Neural cell (in vitro differentiated cells): ENCODE results near the gene TRPV3. TPM values are rescaled to one million over a fixed set of nuclear protein-coding genes. Genes with fewer than 3 reads are reported as not detected.

ENCODE experiments used
- H2AFZ ChIP-seq: fragments of 200-600, 300-800 bp; sonication (generic), shearing (Covaris generic); 2 replicates; pipeline ENCODE4 v1.6.0; 2014; ENCODE audit warnings: low read depth, mild to moderate bottlenecking, antibody characterized with exemption, low read length, moderate library complexity
- H3F3A ChIP-seq: fragments of 200-600 bp; shearing (Covaris generic); 2 replicates; pipeline ENCODE4 v1.6.1; 2016; ENCODE audit warnings: mild to moderate bottlenecking, moderate library complexity, mixed read lengths, antibody characterized with exemption, low read length; ENCODE audit not compliant: insufficient read depth, poor library complexity, severe bottlenecking
- H3K27ac ChIP-seq: fragments of 200-600, 300-800 bp; sonication (generic), shearing (Covaris generic); 2 replicates; pipeline ENCODE4 v1.5.1; 2014; ENCODE audit warnings: mild to moderate bottlenecking, low read length, moderate library complexity
- H3K27me3 ChIP-seq: fragments of 300-800, 200-600 bp; sonication (generic), shearing (Covaris generic); 2 replicates; pipeline ENCODE4 v1.6.0; 2014; ENCODE audit warnings: mild to moderate bottlenecking, low read depth, low read length, moderate library complexity; ENCODE audit not compliant: insufficient read depth
- H3K36me3 ChIP-seq: fragments of 300-800, 200-600 bp; sonication (generic), shearing (Covaris generic); 2 replicates; pipeline ENCODE4 v1.5.1; 2014; ENCODE audit warnings: mild to moderate bottlenecking, antibody characterized with exemption, low read length, moderate library complexity; ENCODE audit not compliant: insufficient read depth
- H3K4me2 ChIP-seq: fragments of 300-800, 200-600 bp; sonication (generic), shearing (Covaris generic); 2 replicates; pipeline ENCODE4 v1.6.0; 2014; ENCODE audit warnings: mild to moderate bottlenecking, low read length
- H3K4me3 ChIP-seq: fragments of 300-800, 200-600 bp; sonication (generic), shearing (Covaris generic); 2 replicates; pipeline ENCODE4 v1.5.1; 2014; ENCODE audit warnings: mild to moderate bottlenecking, low read length, moderate library complexity
- H3K79me2 ChIP-seq: fragments of 200-600 bp; shearing (Covaris generic); replicated peaks from 2 replicates; pipeline ENCODE4 v1.6.0; 2014; ENCODE audit warnings: mild to moderate bottlenecking, low read length, moderate library complexity; ENCODE audit not compliant: insufficient read depth
- H3K9ac ChIP-seq: fragments of 300-800, 200-600 bp; sonication (generic), shearing (Covaris generic); 2 replicates; pipeline ENCODE4 v1.6.1; 2016; ENCODE audit warnings: mild to moderate bottlenecking, low read length, mixed read lengths
- H3K9me2 ChIP-seq: fragments of 200-600 bp; shearing (Covaris generic); 2 replicates; pipeline ENCODE4 v1.6.1; 2016; ENCODE audit warnings: mild to moderate bottlenecking, low read length, mixed read lengths; ENCODE audit not compliant: insufficient read depth
- H3K9me3 ChIP-seq: fragments of 200-600, 300-800 bp; sonication (generic), shearing (Covaris generic); 2 replicates; pipeline ENCODE4 v1.6.1; 2016; ENCODE audit warnings: mild to moderate bottlenecking, mixed run types, low read length, moderate library complexity, mixed read lengths
- H4K20me1 ChIP-seq: fragments of 200-600 bp; shearing (Covaris generic); 2 replicates; pipeline ENCODE4 v1.6.1; 2016; ENCODE audit warnings: mild to moderate bottlenecking, mixed run types; ENCODE audit not compliant: insufficient read depth
- EP300 ChIP-seq: fragments of 450-650 bp; conservative IDR thresholded peaks from 2 replicates; pipeline ENCODE4 v1.6.1; 2014; ENCODE audit warnings: antibody characterized with exemption, mild to moderate bottlenecking, moderate library complexity; ENCODE audit not compliant: poor library complexity, severe bottlenecking
- EZH2 ChIP-seq: fragments of 200-600, 300-800 bp; shearing (Covaris generic), sonication (generic); IDR thresholded peaks from 2 replicates; pipeline ENCODE4 v1.6.1; 2014; ENCODE audit warnings: antibody characterized with exemption, low read length, borderline replicate concordance, mild to moderate bottlenecking; ENCODE audit not compliant: insufficient read depth, poor library complexity, severe bottlenecking
- MXI1 ChIP-seq: fragments of 450-650 bp; conservative IDR thresholded peaks from 2 replicates; pipeline ENCODE4 v1.6.1; 2014; ENCODE audit warnings: antibody characterized with exemption, mild to moderate bottlenecking; ENCODE audit not compliant: poor library complexity, severe bottlenecking
- POLR2AphosphoS5 ChIP-seq: IDR thresholded peaks from 2 replicates; pipeline ENCODE4 v1.6.1; 2012
- RAD21 ChIP-seq: fragments of 450-650 bp; conservative IDR thresholded peaks from 2 replicates; pipeline ENCODE4 v1.6.1; 2014; ENCODE audit warnings: antibody characterized with exemption, mild to moderate bottlenecking, moderate library complexity
- SMC3 ChIP-seq: fragments of 450-650 bp; conservative IDR thresholded peaks from 2 replicates; pipeline ENCODE4 v1.6.1; 2014; ENCODE audit warnings: antibody characterized with exemption, mild to moderate bottlenecking, moderate library complexity; ENCODE audit not compliant: poor library complexity
- TAF1 ChIP-seq: IDR thresholded peaks from 2 replicates; pipeline ENCODE4 v1.6.1; 2012; ENCODE audit warnings: low read depth
- polyA plus RNA-seq: library from polyadenylated mRNA; depleted of rRNA; stranded (reverse); fragments of >200 nt; gene quantifications from 2 replicates; pipeline ENCODE4 v1.2.3, GENCODE V29; 2014
- TF ChIP-seq, protein P1 (sequence below): fragments of 450-650 bp; IDR thresholded peaks from 2 replicates; pipeline ENCODE4 v1.5.1; 2014; ENCODE audit warnings: antibody characterized with exemption, mild to moderate bottlenecking, moderate library complexity; ENCODE audit not compliant: poor library complexity, severe bottlenecking
- TF ChIP-seq, protein P2 (sequence below): IDR thresholded peaks from 2 replicates; pipeline ENCODE4 v1.6.1; 2012; ENCODE audit warnings: borderline replicate concordance

TRPV3 gene
- polyA plus RNA-seq, 1 donor from 2014 or later = 0.19 TPM

DNA sequence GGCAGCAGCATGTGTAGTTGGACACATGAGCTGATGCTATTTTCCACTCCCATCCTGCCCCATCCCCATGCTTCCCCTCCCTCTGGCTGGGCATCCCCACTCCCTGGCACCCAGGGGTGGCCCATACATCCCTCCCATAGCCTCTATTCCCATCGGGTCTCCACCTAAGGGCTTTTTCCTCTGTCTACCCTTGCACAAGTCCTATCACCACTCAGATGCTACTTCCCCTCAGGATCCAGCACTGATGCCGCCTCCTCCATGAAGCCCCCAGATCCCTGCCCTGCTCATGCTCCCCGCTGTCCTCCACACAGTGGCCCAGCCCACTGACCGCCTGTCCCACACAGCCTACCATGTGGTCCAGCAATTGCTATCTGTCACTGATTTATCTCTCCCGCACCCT is 35.8 kb upstream of the TRPV3 start:
- TF ChIP-seq EP300 (no peak), MXI1 (no peak), POLR2AphosphoS5 (no peak), SMC3 (no peak), TAF1 (no peak), RAD21 (no peak), EZH2 (no peak)
- TF ChIP-seq, protein P1, sequence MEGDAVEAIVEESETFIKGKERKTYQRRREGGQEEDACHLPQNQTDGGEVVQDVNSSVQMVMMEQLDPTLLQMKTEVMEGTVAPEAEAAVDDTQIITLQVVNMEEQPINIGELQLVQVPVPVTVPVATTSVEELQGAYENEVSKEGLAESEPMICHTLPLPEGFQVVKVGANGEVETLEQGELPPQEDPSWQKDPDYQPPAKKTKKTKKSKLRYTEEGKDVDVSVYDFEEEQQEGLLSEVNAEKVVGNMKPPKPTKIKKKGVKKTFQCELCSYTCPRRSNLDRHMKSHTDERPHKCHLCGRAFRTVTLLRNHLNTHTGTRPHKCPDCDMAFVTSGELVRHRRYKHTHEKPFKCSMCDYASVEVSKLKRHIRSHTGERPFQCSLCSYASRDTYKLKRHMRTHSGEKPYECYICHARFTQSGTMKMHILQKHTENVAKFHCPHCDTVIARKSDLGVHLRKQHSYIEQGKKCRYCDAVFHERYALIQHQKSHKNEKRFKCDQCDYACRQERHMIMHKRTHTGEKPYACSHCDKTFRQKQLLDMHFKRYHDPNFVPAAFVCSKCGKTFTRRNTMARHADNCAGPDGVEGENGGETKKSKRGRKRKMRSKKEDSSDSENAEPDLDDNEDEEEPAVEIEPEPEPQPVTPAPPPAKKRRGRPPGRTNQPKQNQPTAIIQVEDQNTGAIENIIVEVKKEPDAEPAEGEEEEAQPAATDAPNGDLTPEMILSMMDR = no peak
- TF ChIP-seq, protein P2, sequence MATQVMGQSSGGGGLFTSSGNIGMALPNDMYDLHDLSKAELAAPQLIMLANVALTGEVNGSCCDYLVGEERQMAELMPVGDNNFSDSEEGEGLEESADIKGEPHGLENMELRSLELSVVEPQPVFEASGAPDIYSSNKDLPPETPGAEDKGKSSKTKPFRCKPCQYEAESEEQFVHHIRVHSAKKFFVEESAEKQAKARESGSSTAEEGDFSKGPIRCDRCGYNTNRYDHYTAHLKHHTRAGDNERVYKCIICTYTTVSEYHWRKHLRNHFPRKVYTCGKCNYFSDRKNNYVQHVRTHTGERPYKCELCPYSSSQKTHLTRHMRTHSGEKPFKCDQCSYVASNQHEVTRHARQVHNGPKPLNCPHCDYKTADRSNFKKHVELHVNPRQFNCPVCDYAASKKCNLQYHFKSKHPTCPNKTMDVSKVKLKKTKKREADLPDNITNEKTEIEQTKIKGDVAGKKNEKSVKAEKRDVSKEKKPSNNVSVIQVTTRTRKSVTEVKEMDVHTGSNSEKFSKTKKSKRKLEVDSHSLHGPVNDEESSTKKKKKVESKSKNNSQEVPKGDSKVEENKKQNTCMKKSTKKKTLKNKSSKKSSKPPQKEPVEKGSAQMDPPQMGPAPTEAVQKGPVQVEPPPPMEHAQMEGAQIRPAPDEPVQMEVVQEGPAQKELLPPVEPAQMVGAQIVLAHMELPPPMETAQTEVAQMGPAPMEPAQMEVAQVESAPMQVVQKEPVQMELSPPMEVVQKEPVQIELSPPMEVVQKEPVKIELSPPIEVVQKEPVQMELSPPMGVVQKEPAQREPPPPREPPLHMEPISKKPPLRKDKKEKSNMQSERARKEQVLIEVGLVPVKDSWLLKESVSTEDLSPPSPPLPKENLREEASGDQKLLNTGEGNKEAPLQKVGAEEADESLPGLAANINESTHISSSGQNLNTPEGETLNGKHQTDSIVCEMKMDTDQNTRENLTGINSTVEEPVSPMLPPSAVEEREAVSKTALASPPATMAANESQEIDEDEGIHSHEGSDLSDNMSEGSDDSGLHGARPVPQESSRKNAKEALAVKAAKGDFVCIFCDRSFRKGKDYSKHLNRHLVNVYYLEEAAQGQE = no peak
- no peaks in the 10 kb centered on the region for H3K36me3 ChIP-seq

DNA sequence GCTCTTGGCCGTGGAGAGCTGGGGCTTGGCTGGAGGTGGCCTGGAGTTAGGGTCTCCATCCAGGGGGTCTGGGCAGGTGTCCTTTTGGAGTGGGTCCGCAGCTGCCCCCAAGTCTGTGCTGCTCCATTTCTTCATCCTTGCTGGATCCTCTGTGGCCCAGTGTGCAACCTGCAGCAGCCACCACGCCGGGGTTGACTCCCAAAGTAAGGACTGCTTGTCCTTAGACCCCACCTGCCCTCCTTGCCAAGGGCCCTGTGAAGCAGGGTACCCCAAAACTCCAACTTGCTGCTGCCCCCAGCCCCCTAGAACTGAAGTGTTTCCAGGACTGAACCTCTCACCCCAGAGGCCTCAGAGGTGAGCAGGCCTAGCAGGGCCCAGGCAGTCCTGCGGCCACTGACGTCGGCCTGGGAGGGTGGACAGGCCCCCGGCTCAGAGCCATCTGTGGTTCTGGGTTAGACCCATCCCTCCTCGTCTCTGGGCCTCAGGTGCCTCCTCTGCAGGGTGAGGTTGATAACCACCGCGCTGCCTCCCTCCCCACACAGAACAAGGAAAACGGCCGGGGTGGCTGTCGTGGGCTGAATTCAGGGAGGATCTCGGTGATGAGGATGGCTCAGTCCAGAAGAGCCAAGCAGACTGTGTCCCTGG is 34.7 kb upstream of the TRPV3 start:
- H3K36me3 ChIP-seq = no peaks in the 10 kb centered on the region
- TF ChIP-seq, protein P2 = no peak
- TF ChIP-seq MXI1 (no peak), SMC3 (no peak), TAF1 (no peak), RAD21 (no peak), POLR2AphosphoS5 (no peak), EP300 (no peak), EZH2 (no peak)
- TF ChIP-seq, protein P1 = no peak
- no peak overlapping the region for H3K4me2 ChIP-seq

More for the DNA sequence above, 35.8 kb upstream of the TRPV3 start:
- no peak overlapping the region for H3K27ac ChIP-seq
- no peak overlapping the region for H3K9ac ChIP-seq
- H3K4me2 ChIP-seq = no peak overlapping the region
- H3K4me3 ChIP-seq = no peak overlapping the region
- H2AFZ ChIP-seq = no peak overlapping the region
- no peaks in the 10 kb centered on the region for H3K9me3 ChIP-seq
- no peaks in the 10 kb centered on the region for H3K79me2 ChIP-seq
- no peaks in the 10 kb centered on the region for H3F3A ChIP-seq
- no peaks in the 10 kb centered on the region for H3K27me3 ChIP-seq
- no peaks in the 10 kb centered on the region for H3K9me2 ChIP-seq
- H4K20me1 ChIP-seq = no peaks in the 10 kb centered on the region

More for the DNA sequence above, 34.7 kb upstream of the TRPV3 start:
- no peaks in the 10 kb centered on the region for H3K9me3 ChIP-seq
- H3K9ac ChIP-seq = no peak overlapping the region
- no peaks in the 10 kb centered on the region for H3K27me3 ChIP-seq
- H3K4me3 ChIP-seq = no peak overlapping the region
- H3K27ac ChIP-seq = no peak overlapping the region
- H3K79me2 ChIP-seq = no peaks in the 10 kb centered on the region
- no peak overlapping the region for H2AFZ ChIP-seq
- no peaks in the 10 kb centered on the region for H3K9me2 ChIP-seq
- no peaks in the 10 kb centered on the region for H4K20me1 ChIP-seq
- H3F3A ChIP-seq = no peaks in the 10 kb centered on the region
